Heart left ventricle (tissue), 16 donors: ENCODE results near the gene PRSS33. TPM values are rescaled to one million over a fixed set of nuclear protein-coding genes. Genes with fewer than 3 reads are reported as not detected.

ENCODE experiments used
- ATAC-seq, 4 donors: fragments of 200-7000 bp; cut with Tn5 transposase; one replicate each; pipeline ENCODE4 v1.9.1; 2020 to 2022; ENCODE audit warnings: moderate library complexity in 4 of 4, mild to moderate bottlenecking in 3 of 4, moderate number of reproducible peaks in 1 of 4
- DNase-seq, 5 donors: peaks; one replicate each; pipeline ENCODE4 v3.0.0-alpha.2; 2020
- H3K27ac ChIP-seq, 12 donors: fragments of 200-600 bp; sonication (generic) in 4 of 12; one replicate each; pipeline versions ENCODE4 v1.5.0 to v1.8.0; 2016 to 2022; ENCODE audit warnings: mild to moderate bottlenecking in 2 of 12
- H3K27me3 ChIP-seq, 9 donors: fragments of 200-600 bp; sonication (generic) in 2 of 9; one replicate each; pipeline versions ENCODE4 v1.5.1 to v1.8.0; 2016 to 2022; ENCODE audit warnings: mild to moderate bottlenecking in 3 of 9
- H3K36me3 ChIP-seq, 9 donors: fragments of 200-600 bp; sonication (generic) in 2 of 9; one replicate each; pipeline versions ENCODE4 v1.5.0 to v1.8.0; 2018 to 2022; ENCODE audit warnings: mild to moderate bottlenecking in 2 of 9
- H3K4me1 ChIP-seq, 12 donors: fragments of 200-600 bp; sonication (generic) in 4 of 12; one replicate each; pipeline versions ENCODE4 v1.5.0 to v1.8.0; 2016 to 2022; ENCODE audit warnings: mild to moderate bottlenecking in 3 of 12
- H3K4me3 ChIP-seq, 12 donors: fragments of 200-600 bp; sonication (generic) in 4 of 12; one replicate each; pipeline versions ENCODE4 v1.5.0 to v1.8.0; 2017 to 2022; ENCODE audit warnings: mild to moderate bottlenecking in 9 of 12, moderate library complexity in 4 of 12
- H3K9me3 ChIP-seq, 12 donors: fragments of 200-600 bp; sonication (generic) in 4 of 12; one replicate each; pipeline versions ENCODE4 v1.5.0 to v1.8.0; 2016 to 2022; ENCODE audit warnings: mild to moderate bottlenecking in 1 of 12
- POLR2A ChIP-seq, 2 donors: fragments of 450-650 bp; IDR thresholded peaks; one replicate each; pipeline ENCODE4 v1.6.1; 2017; ENCODE audit warnings: antibody characterized with exemption in 2 of 2, mild to moderate bottlenecking in 2 of 2, moderate library complexity in 2 of 2
- WGBS, 4 donors: extraction: QIAGEN DNeasy Blood & Tissue Kit in 2 of 4; methylation state at CpG; one replicate each; pipeline versions ENCODE4 v1.1.5 to v1.1.7; 2013 to 2018; 5-methylcytosine and 5-hydroxymethylcytosine counted together
- intact Hi-C, 10 donors: fragments of 100-400 bp; cut with DNase I; formaldehyde crosslinking; loops; one replicate each; pipeline versions ENCODE4 v1.11.1 to v1.14.2; 2022
- polyA plus RNA-seq, 2 donors: library from polyadenylated mRNA; stranded (reverse); fragments of 200-250 nt; gene quantifications; one replicate each; pipeline ENCODE4 v1.2.3, GENCODE V29; 2013
- total RNA-seq, 9 donors: library from RNA; depleted of rRNA in 2 of 9; stranded (reverse); fragments of >200 nt in 2 of 9; fragmentation: NEBNext Ultra II Directional in 3 of 9; extraction: Animal tissue kit (Norgen Biotek cat#: 25700) in 3 of 9; gene quantifications; one replicate each; pipeline versions ENCODE4 v1.1.0 to v1.2.4, GENCODE V29; 2016 to 2023
- TF ChIP-seq, protein P1 (sequence below), 12 donors: fragments of 200-600 bp; sonication (generic) in 4 of 12; IDR thresholded peaks; one replicate each; pipeline versions ENCODE4 v1.5.0 to v1.8.0; 2018 to 2022; ENCODE audit warnings: antibody characterized with exemption in 12 of 12, mild to moderate bottlenecking in 5 of 12
- donor health status: ischemic (EF 13 %, LVEDD 7.1; RV severe dilation, severe dysfunction).
- donor health status: healthy with polysubstance abuse.
- donor health status: DM: no; HTN: yes; CAD: no.
- donor health status: DM: no; HTN: no; CAD: no.
- donor health status: ischemic (EF 25% LVEDD 6.9; RV normal size, moderate dysfunction).
- donor health status: ischemic (EF 25% LVEDD 5.7; RV mildly dilated, moderate dysfunction).
- donor health status: healthy.
- donor health status: DM: yes; HTN: yes; CAD: no.
- donor health status: ischemic (EF 35%, LVEDD 5.7; RV mildly dilated, moderate dysfunction).
- donor health status: nonischemic (EF 11% LVEDD 7.7; RV severe dilation, severe dysfunction).
- donor health status: DM: yes; HTN: yes; CAD: no.
- donor health status: PGD.
- donor health status: ischemic (EF 29% LVEDD 5.4; RV normal size, mild dysfunction).
- donor health status: nonischemic (EF 23%, LVEDD 6.1; RV moderate dilation, normal function).

PRSS33 gene
- total and polyA plus RNA-seq, 11 donors: not detected

DNA sequence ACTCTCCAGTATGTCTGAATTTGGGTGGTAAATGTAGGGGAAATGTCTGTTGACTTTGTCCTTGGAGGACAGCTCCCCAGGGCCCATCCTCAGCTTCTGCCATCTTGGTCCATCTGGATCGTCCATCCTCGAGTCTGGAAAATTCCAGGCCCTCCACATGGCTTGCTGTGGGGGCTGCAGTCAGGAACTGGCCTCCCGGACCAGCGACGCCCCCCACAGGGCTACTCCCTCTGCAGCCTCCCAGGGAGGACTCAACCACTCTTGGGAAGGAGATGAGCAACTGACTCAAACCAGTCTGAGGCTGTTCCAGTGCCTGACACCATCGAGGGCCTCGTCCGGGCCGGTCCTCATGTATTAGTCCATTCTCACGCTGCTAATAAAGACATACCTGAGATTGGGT lies 37.3 kb upstream of the PRSS33 start:
- ATAC-seq (no peak), DNase-seq (no peak)
- Histone ChIP-seq H3K4me1 (peaks cover 0 to 1% (median 0%) of the 10 kb centered on the region in 12 donors), H3K36me3 (no peaks in the 10 kb centered on the region), H3K9me3 (no peaks in the 10 kb centered on the region), H3K27ac (no peak overlapping the region), H3K4me3 (no peak overlapping the region), H3K27me3 (peaks cover 0 to 19% (median 2%) of the 10 kb centered on the region in 9 donors)
- TF ChIP-seq, protein P1, sequence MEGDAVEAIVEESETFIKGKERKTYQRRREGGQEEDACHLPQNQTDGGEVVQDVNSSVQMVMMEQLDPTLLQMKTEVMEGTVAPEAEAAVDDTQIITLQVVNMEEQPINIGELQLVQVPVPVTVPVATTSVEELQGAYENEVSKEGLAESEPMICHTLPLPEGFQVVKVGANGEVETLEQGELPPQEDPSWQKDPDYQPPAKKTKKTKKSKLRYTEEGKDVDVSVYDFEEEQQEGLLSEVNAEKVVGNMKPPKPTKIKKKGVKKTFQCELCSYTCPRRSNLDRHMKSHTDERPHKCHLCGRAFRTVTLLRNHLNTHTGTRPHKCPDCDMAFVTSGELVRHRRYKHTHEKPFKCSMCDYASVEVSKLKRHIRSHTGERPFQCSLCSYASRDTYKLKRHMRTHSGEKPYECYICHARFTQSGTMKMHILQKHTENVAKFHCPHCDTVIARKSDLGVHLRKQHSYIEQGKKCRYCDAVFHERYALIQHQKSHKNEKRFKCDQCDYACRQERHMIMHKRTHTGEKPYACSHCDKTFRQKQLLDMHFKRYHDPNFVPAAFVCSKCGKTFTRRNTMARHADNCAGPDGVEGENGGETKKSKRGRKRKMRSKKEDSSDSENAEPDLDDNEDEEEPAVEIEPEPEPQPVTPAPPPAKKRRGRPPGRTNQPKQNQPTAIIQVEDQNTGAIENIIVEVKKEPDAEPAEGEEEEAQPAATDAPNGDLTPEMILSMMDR (IDR thresholded peaks at IDR 0.05): no peak
- no peak for TF ChIP-seq POLR2A (IDR thresholded peaks at IDR 0.05)
- intact Hi-C loops: no loop called here
- WGBS, 4 donors: 64 to 81% (median 76%) methylated on average over 8 to 10 of the region's 10 CpGs

DNA sequence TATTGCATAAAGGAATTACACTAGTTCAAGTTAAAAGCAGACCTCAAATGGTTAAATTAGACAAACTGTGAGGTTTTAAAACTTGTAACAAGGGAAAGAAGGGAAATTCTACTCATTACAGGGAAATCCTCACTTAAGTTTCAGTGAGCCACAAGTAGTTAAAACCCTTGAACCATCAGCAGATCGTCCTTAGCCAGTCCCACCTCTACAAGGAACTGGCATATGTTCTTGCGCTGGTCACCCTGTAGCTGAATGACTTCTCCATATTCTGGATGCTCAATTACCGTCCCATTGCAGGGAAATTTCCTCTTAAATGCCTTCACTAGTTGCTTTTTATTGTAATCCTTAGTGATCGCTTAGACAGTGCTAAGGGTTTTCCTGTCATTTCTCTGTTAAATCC lies 35.1 kb upstream of the PRSS33 start:
- no peak overlapping the region for H3K4me3 ChIP-seq
- peaks cover 0 to 29% (median 0%) of the 10 kb centered on the region in 9 donors for H3K27me3 ChIP-seq
- no peaks in the 10 kb centered on the region for H3K9me3 ChIP-seq
- no peak for DNase-seq
- intact Hi-C loops: no loop called here
- H3K36me3 ChIP-seq: no peaks in the 10 kb centered on the region
- H3K27ac ChIP-seq: no peak overlapping the region
- H3K4me1 ChIP-seq: no peaks in the 10 kb centered on the region
- TF ChIP-seq POLR2A (IDR thresholded peaks at IDR 0.05): no peak
- TF ChIP-seq, protein P1 (IDR thresholded peaks at IDR 0.05): no peak
- WGBS, 4 donors: 61 to 69% (median 64%) methylated on average over 4 of the region's 4 CpGs
- ATAC-seq: no peak

DNA sequence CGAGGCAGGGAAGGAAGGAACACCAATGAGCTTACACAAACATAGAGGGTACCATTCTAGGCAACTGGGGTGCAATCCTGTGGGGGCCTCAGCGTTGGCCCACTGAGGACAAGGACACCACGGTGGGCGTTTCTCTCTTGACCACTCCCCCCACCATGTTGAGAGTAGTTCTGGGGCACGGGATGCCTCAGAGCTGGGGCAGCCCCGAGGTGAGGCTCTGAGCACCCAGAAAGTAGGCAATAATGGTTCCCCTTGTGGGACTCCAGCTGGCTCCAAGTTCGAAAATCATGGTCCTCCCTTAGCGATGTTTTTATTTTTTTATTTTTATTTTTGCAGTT lies 34.8 kb upstream of the PRSS33 start:
- WGBS, 4 donors: 66 to 76% (median 75%) methylated on average over 8 of the region's 8 CpGs
- Histone ChIP-seq H3K9me3 (no peaks in the 10 kb centered on the region), H3K4me3 (no peak overlapping the region), H3K4me1 (no peaks in the 10 kb centered on the region), H3K27ac (no peak overlapping the region), H3K36me3 (no peaks in the 10 kb centered on the region), H3K27me3 (peaks cover 0 to 33% (median 2%) of the 10 kb centered on the region in 9 donors)
- DNase-seq (no peak), ATAC-seq (no peak)
- TF ChIP-seq, protein P1 (IDR thresholded peaks at IDR 0.05): no peak
- TF ChIP-seq POLR2A (IDR thresholded peaks at IDR 0.05): no peak
- intact Hi-C loops: no loop called here

DNA sequence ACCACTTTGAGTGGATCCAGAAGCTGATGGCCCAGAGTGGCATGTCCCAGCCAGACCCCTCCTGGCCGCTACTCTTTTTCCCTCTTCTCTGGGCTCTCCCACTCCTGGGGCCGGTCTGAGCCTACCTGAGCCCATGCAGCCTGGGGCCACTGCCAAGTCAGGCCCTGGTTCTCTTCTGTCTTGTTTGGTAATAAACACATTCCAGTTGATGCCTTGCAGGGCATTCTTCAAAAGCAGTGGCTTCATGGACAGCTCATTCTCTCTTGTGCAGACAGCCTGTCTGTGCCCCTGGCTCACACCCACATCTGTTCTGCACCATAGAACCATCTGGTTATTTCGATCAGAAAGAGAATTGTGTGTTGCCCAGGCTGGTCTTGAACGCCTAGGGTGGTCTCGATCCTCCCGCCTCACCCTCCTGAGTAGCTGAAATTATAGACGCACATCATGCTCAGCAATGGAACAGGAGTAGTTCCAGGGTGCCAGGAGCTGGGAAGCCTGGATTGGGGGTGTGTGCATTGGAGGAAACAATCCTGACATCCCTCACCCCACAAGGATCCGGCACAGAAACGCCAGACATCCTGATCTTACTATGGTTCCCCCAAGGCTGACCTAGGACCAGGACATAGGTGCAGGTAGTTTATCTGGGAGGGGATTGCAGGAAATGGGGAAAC lies 34.3 kb upstream of the PRSS33 start:
- no peaks in the 10 kb centered on the region for H3K9me3 ChIP-seq
- H3K27ac ChIP-seq: no peak overlapping the region
- 80 to 81% (median 80%) methylated on average over 9 of the region's 9 CpGs for WGBS, 4 donors
- no peaks in the 10 kb centered on the region for H3K36me3 ChIP-seq
- no peak overlapping the region for H3K4me3 ChIP-seq
- no peak for ATAC-seq
- no peak for DNase-seq
- no peaks in the 10 kb centered on the region for H3K4me1 ChIP-seq
- intact Hi-C loops: no loop called here
- H3K27me3 ChIP-seq: peaks cover 0 to 38% (median 4%) of the 10 kb centered on the region in 9 donors
- TF ChIP-seq, protein P1 (IDR thresholded peaks at IDR 0.05): no peak
- no peak for TF ChIP-seq POLR2A (IDR thresholded peaks at IDR 0.05)
